ENCODE results near the gene DLL1. TPM values are rescaled to one million over a fixed set of nuclear protein-coding genes. Genes with fewer than 3 reads are reported as not detected.

The DLL1 gene
- total and polyA plus RNA-seq, 10 donors, result 12.6 to 119 (median 62.8) TPM

DNA sequence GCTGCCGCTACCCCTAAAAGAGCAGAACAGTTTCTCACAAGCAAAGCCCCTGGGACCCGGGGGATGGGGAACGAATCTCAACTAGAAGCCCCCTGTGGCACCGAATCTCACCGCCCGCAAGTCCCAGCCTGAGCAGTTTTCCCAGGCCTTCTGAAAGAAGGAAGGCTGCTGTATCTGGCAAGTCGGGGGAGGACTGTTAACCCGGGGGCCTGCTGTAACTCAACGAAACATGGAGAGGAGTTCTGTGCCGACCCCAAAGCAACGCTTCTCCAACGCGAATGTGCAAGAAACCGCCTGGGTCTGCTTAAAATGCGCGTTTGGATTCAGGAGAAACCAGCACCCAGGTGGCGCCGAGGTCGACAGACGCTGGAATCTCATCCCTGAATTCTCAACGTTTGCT lies 34.2 kb downstream of the DLL1 start:
- DNase-seq, result no peak
- 90 to 94% (median 92%) methylated on average over 21 of the region's 21 CpGs for WGBS, 5 donors
- Histone ChIP-seq H3K27ac (no peak overlapping the region), H3K36me3 (no peaks in the 10 kb centered on the region), H3K27me3 (replicated peaks in 1 of 7) (peaks cover 0 to 46% (median 0%) of the 10 kb centered on the region in 7 donors), H3K9me3 (no peaks in the 10 kb centered on the region), H3K4me1 (peaks cover 0 to 9% (median 0%) of the 10 kb centered on the region in 6 donors), H3K4me3 (no peak overlapping the region)
- TF ChIP-seq, protein P1, sequence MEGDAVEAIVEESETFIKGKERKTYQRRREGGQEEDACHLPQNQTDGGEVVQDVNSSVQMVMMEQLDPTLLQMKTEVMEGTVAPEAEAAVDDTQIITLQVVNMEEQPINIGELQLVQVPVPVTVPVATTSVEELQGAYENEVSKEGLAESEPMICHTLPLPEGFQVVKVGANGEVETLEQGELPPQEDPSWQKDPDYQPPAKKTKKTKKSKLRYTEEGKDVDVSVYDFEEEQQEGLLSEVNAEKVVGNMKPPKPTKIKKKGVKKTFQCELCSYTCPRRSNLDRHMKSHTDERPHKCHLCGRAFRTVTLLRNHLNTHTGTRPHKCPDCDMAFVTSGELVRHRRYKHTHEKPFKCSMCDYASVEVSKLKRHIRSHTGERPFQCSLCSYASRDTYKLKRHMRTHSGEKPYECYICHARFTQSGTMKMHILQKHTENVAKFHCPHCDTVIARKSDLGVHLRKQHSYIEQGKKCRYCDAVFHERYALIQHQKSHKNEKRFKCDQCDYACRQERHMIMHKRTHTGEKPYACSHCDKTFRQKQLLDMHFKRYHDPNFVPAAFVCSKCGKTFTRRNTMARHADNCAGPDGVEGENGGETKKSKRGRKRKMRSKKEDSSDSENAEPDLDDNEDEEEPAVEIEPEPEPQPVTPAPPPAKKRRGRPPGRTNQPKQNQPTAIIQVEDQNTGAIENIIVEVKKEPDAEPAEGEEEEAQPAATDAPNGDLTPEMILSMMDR (IDR thresholded peaks at IDR 0.05 in 8 of 11, conservative IDR thresholded peaks at IDR 0.05 in 3 of 11), result no peak
- TF ChIP-seq POLR2A (IDR thresholded peaks at IDR 0.05) (no peak), POLR2AphosphoS5 (IDR thresholded peaks at IDR 0.05) (no peak)
- intact Hi-C loops (cut with DNase I; ENCODE audit: low total_unique reads), result no loop called here

- intact Hi-C loops (cut with DNase I; ENCODE audit: low total_unique reads), result no loop called here
- Histone ChIP-seq H3K4me1 (peaks cover 0 to 9% (median 0%) of the 10 kb centered on the region in 6 donors), H3K27ac (no peak overlapping the region), H3K27me3 (replicated peaks in 1 of 7) (peaks cover 0 to 44% (median 0%) of the 10 kb centered on the region in 7 donors), H3K9me3 (no peaks in the 10 kb centered on the region), H3K36me3 (no peaks in the 10 kb centered on the region), H3K4me3 (no peak overlapping the region)
- TF ChIP-seq POLR2A (IDR thresholded peaks at IDR 0.05) (no peak), POLR2AphosphoS5 (IDR thresholded peaks at IDR 0.05) (no peak)
- TF ChIP-seq, protein P1 (IDR thresholded peaks at IDR 0.05 in 8 of 11, conservative IDR thresholded peaks at IDR 0.05 in 3 of 11), result no peak
- peak; percentile 44 for DNase-seq
- WGBS, 5 donors, result 75 to 83% (median 78%) methylated on average over 26 to 32 of the region's 32 CpGs
Measured at GRCh38 chr6:170255426-170256125, 35.3 kb downstream of the DLL1 start.

- 83 to 92% (median 88%) methylated on average over 7 to 14 of the region's 14 CpGs for WGBS, 5 donors
- peaks cover 0 to 9% (median 0%) of the 10 kb centered on the region in 6 donors for H3K4me1 ChIP-seq
- H3K27ac ChIP-seq, result no peak overlapping the region
- intact Hi-C loops (cut with DNase I; ENCODE audit: low total_unique reads), result no loop called here
- peaks cover 0 to 44% (median 0%) of the 10 kb centered on the region in 7 donors for H3K27me3 ChIP-seq (replicated peaks in 1 of 7)
- H3K9me3 ChIP-seq, result no peaks in the 10 kb centered on the region
- no peaks in the 10 kb centered on the region for H3K36me3 ChIP-seq
- no peak for DNase-seq
- TF ChIP-seq POLR2A (IDR thresholded peaks at IDR 0.05), result no peak
- no peak for TF ChIP-seq POLR2AphosphoS5 (IDR thresholded peaks at IDR 0.05)
- TF ChIP-seq, protein P1 (IDR thresholded peaks at IDR 0.05 in 8 of 11, conservative IDR thresholded peaks at IDR 0.05 in 3 of 11), result no peak
- no peak overlapping the region for H3K4me3 ChIP-seq
Measured at GRCh38 chr6:170254315-170255213, 36.3 kb downstream of the DLL1 start.

GRCh38 chr6:170253910-170254269 lies 37.0 kb downstream of the DLL1 start:
- TF ChIP-seq, protein P1 (IDR thresholded peaks at IDR 0.05 in 8 of 11, conservative IDR thresholded peaks at IDR 0.05 in 3 of 11), result no peak
- TF ChIP-seq POLR2A (IDR thresholded peaks at IDR 0.05) (no peak), POLR2AphosphoS5 (IDR thresholded peaks at IDR 0.05) (no peak)
- H3K27me3 ChIP-seq (replicated peaks in 1 of 7), result peaks cover 0 to 51% (median 5%) of the 10 kb centered on the region in 7 donors
- no peak for DNase-seq
- no peak overlapping the region for H3K4me3 ChIP-seq
- peaks cover 0 to 9% (median 0%) of the 10 kb centered on the region in 6 donors for H3K4me1 ChIP-seq
- intact Hi-C loops (cut with DNase I; ENCODE audit: low total_unique reads), result no loop called here
- H3K36me3 ChIP-seq, result no peaks in the 10 kb centered on the region
- no peaks in the 10 kb centered on the region for H3K9me3 ChIP-seq
- 84 to 95% (median 92%) methylated on average over 9 of the region's 9 CpGs for WGBS, 5 donors
- no peak overlapping the region for H3K27ac ChIP-seq

Data from spleen (tissue), 11 donors.